Erythroblast (primary cell): Measurements from ENCODE around the gene NRG2.

Experiments used
- GATA1 ChIP-seq: IDR thresholded peaks from 2 replicates; pipeline ENCODE4 v1.6.1; 2011; ENCODE audit warnings: low read depth, mild to moderate bottlenecking, control low read depth, low read length, moderate library complexity
- POLR2A ChIP-seq: IDR thresholded peaks from 2 replicates; pipeline ENCODE4 v1.6.1; 2011; ENCODE audit warnings: mild to moderate bottlenecking, low read length

GRCh38 chr5:140043508-140043872, 391 bp upstream of the NRG2 start:
- TF ChIP-seq POLR2A (no peak), GATA1 (no peak)
